ENCODE measurements around the gene COL4A1. TPM values are rescaled to one million over a fixed set of nuclear protein-coding genes. Genes with fewer than 3 reads are reported as not detected.

COL4A1 gene
- total and polyA plus RNA-seq, 2 of the 13 experiments (the other 11 are each of a cell fraction or from before 2014, with no cell fraction given) = not detected

GRCh38 chr13:110345266-110345665 is 38.3 kb upstream of the COL4A1 start:
- DNase-seq (ENCODE audit: low spot score) (no peak), ATAC-seq (no peak), FAIRE-seq (no peak)
- in situ Hi-C loops (cut with HindIII; ENCODE audit: extremely low pct_ligation_motif_present, low pct_unique_long_range_greater_than_20kb) (no loop called here), intact Hi-C loops (cut with micrococcal nuclease; ENCODE audit: unreplicated experiment) (no loop called here)
- Histone ChIP-seq H3K27ac (ENCODE audit: extremely low read length, insufficient read depth, low read length) (no peak overlapping the region), H3K27me3 (ENCODE audit: control insufficient read depth in 1 of 2, insufficient read depth in 2 of 2, low read length in 2 of 2) (peaks cover 5 to 60% of the 10 kb centered on the region in 2 experiments; a peak in 3 of 5 replicates), H3K4me2 (ENCODE audit: low read depth, low read length) (no peak overlapping the region), H3K79me2 (ENCODE audit: insufficient read depth, low read length) (no peaks in the 10 kb centered on the region), H3K4me1 (ENCODE audit: insufficient read depth, low read length) (no peaks in the 10 kb centered on the region), H3K4me3 (replicated peaks in 1 of 3; ENCODE audit: insufficient read depth in 1 of 3, low read depth in 2 of 3, low read length in 3 of 3) (no peak overlapping the region), H3K36me3 (replicated peaks in 1 of 2; ENCODE audit: control insufficient read depth in 1 of 2, insufficient read depth in 2 of 2, low read length in 2 of 2) (no peaks in the 10 kb centered on the region), H3K9ac (ENCODE audit: insufficient read depth, low read depth, low read length) (no peak overlapping the region), H4K20me1 (ENCODE audit: insufficient read depth, low read length) (no peaks in the 10 kb centered on the region), H3K9me3 (ENCODE audit: low read length) (no peaks in the 10 kb centered on the region), H2AFZ (ENCODE audit: low read length) (no peak overlapping the region)
- no TSS peak for BruUV-seq (replicated peaks)
- CTCF ChIA-PET (ENCODE audit: low intra/inter-chr PET ratio, low total read pairs) = no interaction called here
- WGBS (ENCODE audit: low lambda C conversion rate) = 15% methylated on average over 7 of the region's 7 CpGs
- TF ChIP-seq SMYD3 (CRISPR knock-in tag; IDR thresholded peaks at IDR 0.05) = no peak
- TF ChIP-seq HES4 (CRISPR knock-in tag; IDR thresholded peaks at IDR 0.05; ENCODE audit: borderline replicate concordance) = no peak
- no peak for TF ChIP-seq HNRNPL (IDR thresholded peaks at IDR 0.05; ENCODE audit: low read depth, low read length)
- TF ChIP-seq YEATS2 (CRISPR knock-in tag; IDR thresholded peaks at IDR 0.05; ENCODE audit: borderline replicate concordance) = no peak
- TF ChIP-seq MEF2D (CRISPR knock-in tag; IDR thresholded peaks at IDR 0.05) = no peak
- no peak for TF ChIP-seq ZBTB34 (CRISPR knock-in tag; IDR thresholded peaks at IDR 0.05)
- TF ChIP-seq ZNF230 (CRISPR knock-in tag; IDR thresholded peaks at IDR 0.05) = no peak
- no peak for TF ChIP-seq ZNF747 (CRISPR knock-in tag; IDR thresholded peaks at IDR 0.05; ENCODE audit: borderline replicate concordance)
- POLR2A ChIA-PET = no interaction called here

- DNase-seq (ENCODE audit: low spot score) (no peak), ATAC-seq (no peak), FAIRE-seq (no peak)
- H3K4me2 ChIP-seq (ENCODE audit: low read depth, low read length) = no peak overlapping the region
- no peaks in the 10 kb centered on the region for H4K20me1 ChIP-seq (ENCODE audit: insufficient read depth, low read length)
- peaks cover 5 to 62% of the 10 kb centered on the region in 2 experiments; a peak in 3 of 5 replicates for H3K27me3 ChIP-seq (ENCODE audit: control insufficient read depth in 1 of 2, insufficient read depth in 2 of 2, low read length in 2 of 2)
- H2AFZ ChIP-seq (ENCODE audit: low read length) = no peak overlapping the region
- in situ Hi-C loops (cut with HindIII; ENCODE audit: extremely low pct_ligation_motif_present, low pct_unique_long_range_greater_than_20kb) = no loop called here
- no TSS peak for BruUV-seq (replicated peaks)
- no peak overlapping the region for H3K27ac ChIP-seq (ENCODE audit: extremely low read length, insufficient read depth, low read length)
- no peaks in the 10 kb centered on the region for H3K9me3 ChIP-seq (ENCODE audit: low read length)
- ChIA-PET CTCF (ENCODE audit: low intra/inter-chr PET ratio, low total read pairs) (no interaction called here), POLR2A (no interaction called here)
- H3K4me3 ChIP-seq (replicated peaks in 1 of 3; ENCODE audit: insufficient read depth in 1 of 3, low read depth in 2 of 3, low read length in 3 of 3) = no peak overlapping the region
- intact Hi-C loops (cut with micrococcal nuclease; ENCODE audit: unreplicated experiment) = no loop called here
- H3K4me1 ChIP-seq (ENCODE audit: insufficient read depth, low read length) = no peaks in the 10 kb centered on the region
- 8% methylated on average over 5 of the region's 5 CpGs for WGBS (ENCODE audit: low lambda C conversion rate)
- H3K9ac ChIP-seq (ENCODE audit: insufficient read depth, low read depth, low read length) = no peak overlapping the region
- H3K79me2 ChIP-seq (ENCODE audit: insufficient read depth, low read length) = no peaks in the 10 kb centered on the region
- no peaks in the 10 kb centered on the region for H3K36me3 ChIP-seq (replicated peaks in 1 of 2; ENCODE audit: control insufficient read depth in 1 of 2, insufficient read depth in 2 of 2, low read length in 2 of 2)
- TF ChIP-seq TOE1 (CRISPR knock-in tag; IDR thresholded peaks at IDR 0.05) (no peak), ARNT2 (CRISPR knock-in tag; IDR thresholded peaks at IDR 0.05; ENCODE audit: low read depth) (no peak), ZNF253 (CRISPR knock-in tag; IDR thresholded peaks at IDR 0.05; ENCODE audit: borderline replicate concordance) (no peak), KLF12 (CRISPR knock-in tag; IDR thresholded peaks at IDR 0.05; ENCODE audit: borderline replicate concordance) (no peak), ZFP90 (CRISPR knock-in tag; IDR thresholded peaks at IDR 0.05; ENCODE audit: borderline replicate concordance) (no peak), SP1 (IDR thresholded peaks at IDR 0.05) (no peak), SP1 (CRISPR knock-in tag; IDR thresholded peaks at IDR 0.05) (no peak), TOPORS (CRISPR knock-in tag; IDR thresholded peaks at IDR 0.05) (no peak), MXI1 (IDR thresholded peaks at IDR 0.05; ENCODE audit: borderline replicate concordance, low read depth, low read length) (no peak), GABPA (IDR thresholded peaks at IDR 0.05; ENCODE audit: low read depth, low read length) (no peak), GABPA (CRISPR knock-in tag; IDR thresholded peaks at IDR 0.05; ENCODE audit: low read depth) (no peak), IKZF5 (CRISPR knock-in tag; IDR thresholded peaks at IDR 0.05) (no peak), CBX1 (IDR thresholded peaks at IDR 0.05; ENCODE audit: low read depth) (no peak)
Measured at GRCh38 chr13:110344320-110344719, 37.4 kb upstream of the COL4A1 start.
